NT2/D1 (cell line): Measurements from ENCODE around the gene LRRC27.

Experiments used
- DNase-seq: peaks from one replicate; pipeline ENCODE4 v3.0.0-alpha.2; 2011; ENCODE audit warnings: low read depth, low spot score
- H3K27me3 ChIP-seq: 2 replicates; pipeline ENCODE4 v1.6.0; 2011; ENCODE audit warnings: mild to moderate bottlenecking; ENCODE audit not compliant: insufficient read length, insufficient read depth
- H3K36me3 ChIP-seq: 2 replicates; pipeline ENCODE4 v1.6.1; 2011; ENCODE audit warnings: mild to moderate bottlenecking, low read length, mixed read lengths; ENCODE audit not compliant: insufficient read depth, insufficient read length
- H3K4me1 ChIP-seq: 2 replicates; pipeline ENCODE4 v1.5.1; 2011; ENCODE audit not compliant: insufficient read depth, insufficient read length
- H3K4me3 ChIP-seq: 2 replicates; pipeline ENCODE4 v1.5.1; 2011; ENCODE audit warnings: low read depth; ENCODE audit not compliant: insufficient read length
- H3K9ac ChIP-seq: 2 replicates; pipeline ENCODE4 v1.6.0; 2011; ENCODE audit warnings: low read depth; ENCODE audit not compliant: insufficient read length
- H3K9me3 ChIP-seq: 2 replicates; pipeline ENCODE4 v1.5.1; 2011; ENCODE audit warnings: mild to moderate bottlenecking, low read length; ENCODE audit not compliant: insufficient read depth
- SUZ12 ChIP-seq: IDR thresholded peaks from 2 replicates; pipeline ENCODE4 v1.6.1; 2011; ENCODE audit not compliant: insufficient read length, insufficient read depth; ENCODE audit errors: extremely low read depth
- YY1 ChIP-seq: IDR thresholded peaks from 2 replicates; pipeline ENCODE4 v1.6.1; 2011; ENCODE audit not compliant: insufficient read length, insufficient read depth
- ZNF274 ChIP-seq: IDR thresholded peaks from 2 replicates; pipeline ENCODE4 v1.6.1; 2011; ENCODE audit warnings: mild to moderate bottlenecking, low read depth, low read length

Gene LRRC27

DNA sequence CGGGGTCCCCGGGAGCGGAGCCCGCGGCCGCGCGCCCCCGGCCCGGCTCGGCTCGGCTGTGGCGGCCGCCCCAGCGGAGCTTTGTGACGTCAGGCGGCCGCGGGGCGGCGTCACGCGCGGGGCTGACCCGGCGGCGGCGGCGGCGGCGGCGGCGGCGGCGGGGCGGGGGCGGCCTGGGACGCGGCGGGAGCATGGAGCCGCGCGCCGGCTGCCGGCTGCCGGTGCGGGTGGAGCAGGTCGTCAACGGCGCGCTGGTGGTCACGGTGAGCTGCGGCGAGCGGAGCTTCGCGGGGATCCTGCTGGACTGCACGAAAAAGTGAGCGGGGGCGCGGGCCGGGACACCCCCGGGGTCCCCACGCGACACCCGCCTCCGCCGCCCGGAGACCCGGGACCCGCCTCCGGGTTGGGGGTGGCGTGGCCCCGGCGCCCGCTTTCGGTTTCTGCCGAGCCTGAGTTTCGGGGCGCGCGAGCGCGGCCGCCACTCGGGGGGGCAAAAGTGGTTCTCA is 65.1 kb downstream of the LRRC27 start, which contains the start of gene PWWP2B:
TSS of gene PWWP2B (plus strand) at position 165 of the 506 bp plus-strand sequence. CDS start at position 192, 27 bp downstream.
- Histone ChIP-seq H3K4me1 (peaks cover 15% of the 10 kb centered on the region), H3K4me3 (peak within 1 kb of the TSS; percentile 46), H3K9ac (peak within 1 kb of the TSS; percentile 74), H3K27me3 (peaks cover 19% of the 10 kb centered on the region), H3K36me3 (no peaks in the 10 kb centered on the region), H3K9me3 (no peaks in the 10 kb centered on the region)
- no peak for TF ChIP-seq ZNF274
- TF ChIP-seq YY1 = no peak
- TF ChIP-seq SUZ12 = no peak
- no peak for DNase-seq

DNA sequence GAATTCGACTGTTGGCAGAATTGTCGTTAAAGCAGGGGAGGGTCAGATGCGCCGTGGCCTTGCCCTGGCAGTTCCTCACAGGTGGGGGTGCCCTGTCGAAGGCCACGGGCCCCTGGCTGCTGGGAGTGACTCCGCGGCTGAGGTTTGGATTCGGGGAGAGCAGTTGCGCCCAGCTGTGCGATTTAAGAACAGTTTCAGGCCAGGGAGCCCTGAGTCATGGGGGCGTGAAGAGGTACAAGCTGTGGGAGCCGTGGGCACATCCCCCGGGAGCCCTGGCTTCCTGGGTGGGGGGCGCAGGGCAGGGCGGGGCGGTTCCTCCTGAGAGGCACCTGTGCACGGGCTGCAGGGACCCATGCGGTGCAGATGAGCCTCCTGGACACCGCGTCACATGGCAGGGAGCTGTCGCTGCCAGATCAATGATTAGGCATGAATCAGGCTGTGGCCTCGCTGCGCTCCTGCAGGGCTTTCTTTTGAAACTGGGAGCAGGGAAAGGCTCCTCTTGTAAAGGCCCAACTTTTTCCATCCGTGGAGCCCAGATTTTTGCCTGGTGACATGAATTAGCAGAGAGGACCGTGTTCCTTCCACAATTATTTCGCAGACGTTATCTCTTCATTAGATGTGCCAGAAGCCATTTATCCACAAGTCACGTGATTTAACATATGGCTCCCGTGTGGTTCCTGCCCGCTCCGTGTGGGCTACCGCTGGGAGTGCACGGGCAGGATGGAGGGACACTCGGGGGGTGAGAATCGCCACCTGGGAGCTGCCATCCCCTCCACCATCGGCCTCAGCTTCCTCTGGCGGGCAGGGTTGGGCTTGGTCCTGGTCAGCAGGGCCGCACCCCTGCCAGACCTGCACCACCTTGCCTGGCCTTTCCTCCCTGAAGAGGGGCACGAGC is 65.9 kb downstream of the LRRC27 start:
- H3K4me3 ChIP-seq = peak overlapping the region; percentile 13
- H3K4me1 ChIP-seq = peaks cover 21% of the 10 kb centered on the region
- H3K27me3 ChIP-seq = peaks cover 19% of the 10 kb centered on the region
- H3K9ac ChIP-seq = peak overlapping the region; percentile 61
- H3K36me3 ChIP-seq = no peaks in the 10 kb centered on the region
- no peaks in the 10 kb centered on the region for H3K9me3 ChIP-seq
- DNase-seq = no peak
- no peak for TF ChIP-seq SUZ12
- TF ChIP-seq YY1 = no peak
- TF ChIP-seq ZNF274 = no peak

DNA sequence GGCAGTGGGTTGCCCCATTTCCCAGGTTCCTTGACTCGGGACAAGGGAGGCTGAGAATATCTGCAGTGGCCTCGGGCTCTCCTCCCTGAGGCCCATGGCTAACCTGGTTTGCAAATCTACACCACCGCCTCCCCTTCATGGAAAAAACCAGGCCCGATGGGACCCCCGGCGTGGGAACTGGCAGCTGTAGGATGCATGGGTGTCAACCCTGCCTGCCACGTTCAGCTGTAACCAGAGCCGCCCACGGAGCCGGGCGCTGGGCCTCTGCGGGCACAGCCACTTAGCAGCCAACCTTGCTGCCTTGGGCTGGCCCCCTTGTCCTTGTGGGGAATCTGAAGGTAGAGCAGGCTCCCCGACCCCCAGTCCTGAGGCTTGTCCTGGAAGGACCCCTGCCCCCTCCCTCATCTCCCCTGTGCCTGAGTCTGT is 66.6 kb downstream of the LRRC27 start:
- DNase-seq = no peak
- H3K9me3 ChIP-seq = no peaks in the 10 kb centered on the region
- H3K4me1 ChIP-seq = peaks cover 21% of the 10 kb centered on the region
- TF ChIP-seq SUZ12 (no peak), YY1 (no peak), ZNF274 (no peak)
- H3K36me3 ChIP-seq = no peaks in the 10 kb centered on the region
- H3K9ac ChIP-seq = peak overlapping the region; percentile 61
- H3K4me3 ChIP-seq = no peak overlapping the region
- peaks cover 19% of the 10 kb centered on the region for H3K27me3 ChIP-seq

DNA sequence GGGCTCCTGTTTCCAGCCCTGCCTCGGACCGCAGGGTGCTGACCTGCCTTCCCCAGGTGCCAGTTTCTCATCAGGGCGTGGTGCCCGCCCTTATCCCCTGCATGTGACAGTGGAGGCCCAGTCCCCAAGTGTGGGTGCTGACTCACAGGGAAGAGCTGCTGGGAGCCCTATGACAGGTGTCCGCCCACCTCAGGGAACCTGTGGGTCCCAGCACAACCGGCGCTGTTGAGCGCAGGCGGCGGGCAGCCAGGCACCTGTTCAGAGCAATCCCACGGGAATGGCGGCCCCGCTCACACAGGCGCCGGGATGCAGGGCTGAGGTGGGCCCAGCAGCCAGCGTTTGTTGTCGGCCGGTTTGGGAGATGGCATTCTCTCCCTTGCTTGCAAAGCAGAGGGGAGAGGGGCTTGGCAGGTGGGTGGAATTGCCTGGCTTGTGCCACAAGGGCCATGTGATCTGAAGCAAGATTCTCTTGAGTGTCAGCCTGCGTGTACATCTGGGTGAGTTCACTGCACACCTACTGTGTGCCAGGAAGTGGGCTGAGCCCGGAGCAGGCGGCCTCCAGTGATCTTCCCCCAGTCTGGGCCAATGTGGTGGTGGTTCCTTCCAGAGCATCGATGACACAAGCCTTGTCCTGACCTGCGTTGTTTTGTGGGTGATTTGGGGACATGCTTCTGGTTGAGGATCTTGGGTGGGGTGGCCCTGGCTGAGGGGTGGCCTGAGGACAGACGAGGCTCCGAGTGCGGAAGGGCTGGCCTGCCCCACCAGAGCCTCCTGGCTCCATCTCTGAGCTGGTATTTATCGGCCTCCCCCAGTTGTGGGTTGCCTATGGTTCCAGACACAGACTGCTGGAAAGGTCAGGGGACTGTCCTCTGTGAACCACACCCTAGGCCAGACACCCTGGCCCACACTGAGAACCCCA is 67.4 kb downstream of the LRRC27 start:
- Histone ChIP-seq H3K4me3 (no peak overlapping the region), H3K36me3 (no peaks in the 10 kb centered on the region), H3K9me3 (no peaks in the 10 kb centered on the region), H3K4me1 (peaks cover 22% of the 10 kb centered on the region), H3K27me3 (peaks cover 19% of the 10 kb centered on the region), H3K9ac (no peak overlapping the region)
- DNase-seq = no peak
- no peak for TF ChIP-seq YY1

DNA sequence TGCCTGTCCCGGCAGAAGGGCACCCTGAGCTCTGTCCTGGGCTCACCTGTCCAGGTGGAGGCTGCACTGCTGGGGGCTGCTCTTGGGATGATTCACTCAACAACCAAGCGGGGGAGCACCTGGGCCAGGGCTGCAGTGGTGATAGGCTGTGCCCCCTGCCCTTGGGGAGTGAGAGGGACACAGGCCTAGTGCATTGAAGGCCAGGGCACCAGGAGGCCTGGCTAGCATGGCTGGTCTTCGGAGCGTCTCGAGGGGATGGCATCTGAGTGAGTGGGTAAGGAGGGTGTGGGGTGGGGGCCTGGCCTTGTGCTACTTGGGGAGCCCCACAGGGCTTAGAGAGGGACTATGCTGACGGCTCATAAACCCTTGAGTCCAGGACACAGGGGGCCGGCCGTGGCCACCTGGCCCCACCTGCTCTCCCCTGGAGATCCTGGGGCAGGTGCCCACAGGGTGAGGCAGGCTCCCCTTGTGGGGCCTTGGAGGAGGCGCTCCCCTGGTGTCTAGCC is 68.1 kb downstream of the LRRC27 start:
- H3K9ac ChIP-seq = no peak overlapping the region
- H3K9me3 ChIP-seq = no peaks in the 10 kb centered on the region
- no peak for TF ChIP-seq SUZ12
- TF ChIP-seq ZNF274 = no peak
- H3K36me3 ChIP-seq = no peaks in the 10 kb centered on the region
- peaks cover 19% of the 10 kb centered on the region for H3K27me3 ChIP-seq
- no peak for DNase-seq
- H3K4me3 ChIP-seq = no peak overlapping the region
- peaks cover 23% of the 10 kb centered on the region for H3K4me1 ChIP-seq

DNA sequence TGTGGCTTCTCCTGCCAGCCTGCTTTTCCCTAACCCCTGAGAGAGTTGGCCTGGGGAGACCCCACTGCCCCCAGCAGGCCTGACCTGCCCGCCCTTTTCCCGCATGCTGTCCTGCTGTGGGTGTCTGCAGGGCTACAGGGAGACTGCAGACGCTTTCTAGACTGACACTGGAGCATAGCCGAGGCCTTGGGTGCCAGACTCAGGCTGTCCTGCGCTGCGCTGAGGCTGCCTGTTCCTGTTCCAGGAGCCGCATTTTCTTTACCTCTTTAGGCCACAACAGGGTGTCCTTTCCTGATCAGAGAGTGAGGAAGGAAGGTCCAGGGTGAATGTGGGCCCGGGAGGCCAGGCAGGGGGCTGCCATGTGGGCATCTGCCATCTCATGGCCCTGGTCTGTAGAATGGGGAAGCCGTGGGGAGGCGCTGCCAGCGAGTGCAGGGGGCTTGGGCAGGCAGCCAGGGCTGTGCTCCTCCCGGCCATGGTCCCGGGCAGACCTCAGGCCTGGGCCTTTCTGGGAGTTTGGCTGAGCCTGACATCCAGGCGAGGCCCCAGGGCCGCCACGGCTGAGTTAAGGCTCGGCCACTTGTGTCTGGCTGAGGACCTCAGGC is 68.7 kb downstream of the LRRC27 start:
- H3K9ac ChIP-seq = peak overlapping the region; percentile 61
- peaks cover 15% of the 10 kb centered on the region for H3K27me3 ChIP-seq
- H3K4me3 ChIP-seq = no peak overlapping the region
- DNase-seq = no peak
- H3K9me3 ChIP-seq = no peaks in the 10 kb centered on the region
- H3K4me1 ChIP-seq = peaks cover 21% of the 10 kb centered on the region
- H3K36me3 ChIP-seq = peaks cover 4% of the 10 kb centered on the region
- TF ChIP-seq ZNF274 (no peak), YY1 (no peak), SUZ12 (no peak)
